K562 (cell line): ENCODE data around the gene CUX1. TPM values are rescaled to one million over a fixed set of nuclear protein-coding genes. Genes with fewer than 3 reads are reported as not detected.

ENCODE experiments used
- BMI1 ChIP-seq: fragments of 150-350 bp; IDR thresholded peaks from 2 replicates; pipeline ENCODE4 v1.6.1; 2014; ENCODE audit warnings: low read length
- GATA2 ChIP-seq: sonication (generic); formaldehyde crosslinking; IDR thresholded peaks from 2 replicates; pipeline ENCODE4 v1.4.0; 2020; ENCODE audit warnings: mild to moderate bottlenecking, missing genetic modification reagents
- IRF9 ChIP-seq: fragments of 450-650 bp; IDR thresholded peaks from 2 replicates; pipeline ENCODE4 v1.6.1; 2016; ENCODE audit warnings: missing biosample characterization, missing genetic modification characterization
- PURB ChIP-seq: sonication (generic); formaldehyde crosslinking; IDR thresholded peaks from 2 replicates; pipeline ENCODE4 v1.9.0; 2021; ENCODE audit warnings: low read depth, mild to moderate bottlenecking, missing genetic modification reagents
- STAG1 ChIP-seq: sonication (generic); formaldehyde crosslinking; IDR thresholded peaks from 2 replicates; pipeline ENCODE4 v1.5.0; 2020; ENCODE audit warnings: missing genetic modification reagents, borderline replicate concordance
- TEAD2 ChIP-seq: fragments of 450-650 bp; IDR thresholded peaks from 2 replicates; pipeline ENCODE4 v1.6.1; 2016; ENCODE audit warnings: missing genetic modification characterization, control low read depth, missing compliant biosample characterization
- TOE1 ChIP-seq, 2 experiments: fragments of 450-650 bp in 1 of 2; sonication (generic) in 1 of 2; formaldehyde crosslinking in 1 of 2; IDR thresholded peaks; 2 replicates each; pipeline versions ENCODE4 v1.7.1 to v1.8.0; 2016 to 2022; ENCODE audit warnings: borderline replicate concordance in 2 of 2, mild to moderate bottlenecking in 2 of 2, antibody characterized with exemption in 1 of 2, inconsistent platforms in 1 of 2, low read depth in 1 of 2, missing genetic modification reagents in 1 of 2, moderate library complexity in 1 of 2
- TRIM24 ChIP-seq, 2 experiments: fragments of 450-650 bp; IDR thresholded peaks; 2 replicates each; pipeline ENCODE4 v1.6.1; 2016
- ZNF280B ChIP-seq: fragments of 250-450 bp; sonication (Bioruptor Pico); IDR thresholded peaks from 2 replicates; pipeline ENCODE4 v1.5.1; 2021; ENCODE audit warnings: mild to moderate bottlenecking
- ZNF766 ChIP-seq: fragments of 200-800 bp; sonication (Bioruptor generic); conservative IDR thresholded peaks from 2 replicates; pipeline ENCODE4 v1.6.1; 2016; ENCODE audit warnings: missing genetic modification characterization, missing compliant biosample characterization
- ZSCAN32 ChIP-seq: fragments of 450-650 bp; formaldehyde crosslinking; IDR thresholded peaks from 2 replicates; pipeline ENCODE4 v1.4.0; 2020; ENCODE audit warnings: mild to moderate bottlenecking, moderate library complexity
- ZZZ3 ChIP-seq: fragments of 450-650 bp; IDR thresholded peaks from 2 replicates; pipeline ENCODE4 v1.6.1; 2016; ENCODE audit warnings: antibody characterized with exemption, mild to moderate bottlenecking, moderate library complexity
- polyA plus RNA-seq, 8 experiments: library from polyadenylated mRNA; depleted of rRNA in 4 of 8; stranded (reverse) in 5 of 8; unstranded in 3 of 8; fragments of >200 nt; fragmentation: Nextera tagmentation in 2 of 8; fragmentation: Illumina TruSeq in 1 of 8; extraction: Ambion mirVana in 2 of 8; extraction: Trizol in 1 of 8; gene quantifications; 2 replicates each; pipeline versions ENCODE4 v1.2.1 to v1.2.3, GENCODE V29; 2011 to 2014; ENCODE audit warnings: inconsistent platforms in 1 of 8, missing spikeins in 1 of 8
- total RNA-seq, 7 experiments: library from RNA; depleted of rRNA in 6 of 7; stranded (reverse); fragments of >200 nt in 6 of 7; fragmentation: Illumina TruSeq in 2 of 7; extraction: Trizol in 2 of 7; gene quantifications; 2 replicates each; pipeline versions ENCODE4 v1.2.1 to v1.2.3, GENCODE V29; 2011 to 2021; ENCODE audit warnings: low replicate concordance in 1 of 7
- TF ChIP-seq, protein P1 (sequence below), 3 experiments: IDR thresholded peaks in 2 of 3; conservative IDR thresholded peaks in 1 of 3; 2 replicates each; pipeline ENCODE4 v1.5.1; 2011 to 2012; ENCODE audit warnings: low read length in 3 of 3, mild to moderate bottlenecking in 3 of 3, control low read depth in 2 of 3, improper control_type of control experiment in 1 of 3, inconsistent platforms in 1 of 3, low read depth in 1 of 3, mixed read lengths in 1 of 3, moderate library complexity in 1 of 3; ENCODE audit not compliant: insufficient read depth in 2 of 3

Gene CUX1
- total and polyA plus RNA-seq, 9 of the 15 experiments (the other 6 are each of a cell fraction or from before 2014, with no cell fraction given): 3.6 to 55.3 (median 25.2) TPM

GRCh38 chr7:102286237-102287110 is 469.0 kb downstream of the CUX1 start, which contains the start of gene SH2B2 (continued):
- TF ChIP-seq TOE1 (IDR thresholded peaks at IDR 0.05; ENCODE audit: borderline replicate concordance) (no peak), TOE1 (CRISPR knock-in tag; IDR thresholded peaks at IDR 0.05; ENCODE audit: borderline replicate concordance, low read depth) (no peak), STAG1 (CRISPR knock-in tag) (no peak), ZNF766 (CRISPR knock-in tag) (no peak), ZZZ3 (no peak), PURB (CRISPR knock-in tag) (no peak), IRF9 (tag) (no peak), BMI1 (no peak), ZNF280B (CRISPR knock-in tag) (no peak), ZSCAN32 (no peak), TEAD2 (tag) (no peak), TRIM24 (IDR thresholded peaks at IDR 0.05) (0 out of 4 replicates have a peak, but pooled peaks of 1 of the 2 experiments have one; percentile 17), GATA2 (CRISPR knock-in tag) (no peak)
- TF ChIP-seq, protein P1, sequence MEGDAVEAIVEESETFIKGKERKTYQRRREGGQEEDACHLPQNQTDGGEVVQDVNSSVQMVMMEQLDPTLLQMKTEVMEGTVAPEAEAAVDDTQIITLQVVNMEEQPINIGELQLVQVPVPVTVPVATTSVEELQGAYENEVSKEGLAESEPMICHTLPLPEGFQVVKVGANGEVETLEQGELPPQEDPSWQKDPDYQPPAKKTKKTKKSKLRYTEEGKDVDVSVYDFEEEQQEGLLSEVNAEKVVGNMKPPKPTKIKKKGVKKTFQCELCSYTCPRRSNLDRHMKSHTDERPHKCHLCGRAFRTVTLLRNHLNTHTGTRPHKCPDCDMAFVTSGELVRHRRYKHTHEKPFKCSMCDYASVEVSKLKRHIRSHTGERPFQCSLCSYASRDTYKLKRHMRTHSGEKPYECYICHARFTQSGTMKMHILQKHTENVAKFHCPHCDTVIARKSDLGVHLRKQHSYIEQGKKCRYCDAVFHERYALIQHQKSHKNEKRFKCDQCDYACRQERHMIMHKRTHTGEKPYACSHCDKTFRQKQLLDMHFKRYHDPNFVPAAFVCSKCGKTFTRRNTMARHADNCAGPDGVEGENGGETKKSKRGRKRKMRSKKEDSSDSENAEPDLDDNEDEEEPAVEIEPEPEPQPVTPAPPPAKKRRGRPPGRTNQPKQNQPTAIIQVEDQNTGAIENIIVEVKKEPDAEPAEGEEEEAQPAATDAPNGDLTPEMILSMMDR (IDR thresholded peaks at IDR 0.05 in 2 of 3, conservative IDR thresholded peaks at IDR 0.05 in 1 of 3; ENCODE audit: insufficient read depth in 2 of 3, low read depth in 1 of 3, low read length in 3 of 3): no peak
